ENCODE measurements around the gene GRIK4.

Gene GRIK4

DNA sequence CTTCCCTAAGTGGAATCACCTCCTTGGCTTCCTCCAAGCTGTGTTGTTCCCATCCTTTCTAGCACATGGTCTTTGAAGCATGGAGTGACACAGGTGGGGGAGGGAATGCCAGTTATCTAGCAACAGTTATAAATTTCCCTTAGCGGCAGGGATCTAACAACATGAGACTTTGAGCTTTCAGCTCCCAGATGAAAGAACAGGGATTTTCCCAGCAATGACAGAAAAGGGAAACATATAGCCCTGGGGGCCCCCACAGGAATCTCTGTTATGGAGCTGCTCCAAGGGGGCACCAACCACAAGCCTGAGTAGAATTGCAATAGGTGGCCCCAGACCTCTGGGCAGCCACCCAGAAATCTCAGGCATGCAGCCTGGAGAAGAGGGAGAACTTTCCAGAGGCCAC is 163.0 kb downstream of the GRIK4 start:
- no peaks in the 10 kb centered on the region for H3K79me2 ChIP-seq (ENCODE audit: insufficient read depth, low read depth)
- H3K36me3 ChIP-seq (ENCODE audit: insufficient read depth) = no peaks in the 10 kb centered on the region
- H3K27me3 ChIP-seq (ENCODE audit: insufficient read depth, low read depth) = no peaks in the 10 kb centered on the region
- no peak overlapping the region for H3K4me3 ChIP-seq (IDR thresholded peaks at IDR 0.05; ENCODE audit: insufficient read depth, low read depth, low read length)
- no peak overlapping the region for H3K27ac ChIP-seq
- H3K4me2 ChIP-seq = no peak overlapping the region
- H4K20me1 ChIP-seq (ENCODE audit: insufficient read depth) = no peaks in the 10 kb centered on the region
- no peak overlapping the region for H2AFZ ChIP-seq (ENCODE audit: low read depth)
- no peak overlapping the region for H3K9ac ChIP-seq
- TF ChIP-seq, protein P1, sequence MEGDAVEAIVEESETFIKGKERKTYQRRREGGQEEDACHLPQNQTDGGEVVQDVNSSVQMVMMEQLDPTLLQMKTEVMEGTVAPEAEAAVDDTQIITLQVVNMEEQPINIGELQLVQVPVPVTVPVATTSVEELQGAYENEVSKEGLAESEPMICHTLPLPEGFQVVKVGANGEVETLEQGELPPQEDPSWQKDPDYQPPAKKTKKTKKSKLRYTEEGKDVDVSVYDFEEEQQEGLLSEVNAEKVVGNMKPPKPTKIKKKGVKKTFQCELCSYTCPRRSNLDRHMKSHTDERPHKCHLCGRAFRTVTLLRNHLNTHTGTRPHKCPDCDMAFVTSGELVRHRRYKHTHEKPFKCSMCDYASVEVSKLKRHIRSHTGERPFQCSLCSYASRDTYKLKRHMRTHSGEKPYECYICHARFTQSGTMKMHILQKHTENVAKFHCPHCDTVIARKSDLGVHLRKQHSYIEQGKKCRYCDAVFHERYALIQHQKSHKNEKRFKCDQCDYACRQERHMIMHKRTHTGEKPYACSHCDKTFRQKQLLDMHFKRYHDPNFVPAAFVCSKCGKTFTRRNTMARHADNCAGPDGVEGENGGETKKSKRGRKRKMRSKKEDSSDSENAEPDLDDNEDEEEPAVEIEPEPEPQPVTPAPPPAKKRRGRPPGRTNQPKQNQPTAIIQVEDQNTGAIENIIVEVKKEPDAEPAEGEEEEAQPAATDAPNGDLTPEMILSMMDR (conservative IDR thresholded peaks at IDR 0.05; ENCODE audit: low read depth, low read length) = no peak
- no peaks in the 10 kb centered on the region for H3K4me1 ChIP-seq (ENCODE audit: low read depth, poor library complexity, severe bottlenecking)

- H2AFZ ChIP-seq (ENCODE audit: low read depth) = no peak overlapping the region
- no peaks in the 10 kb centered on the region for H3K4me1 ChIP-seq (ENCODE audit: low read depth, poor library complexity, severe bottlenecking)
- H3K27ac ChIP-seq = no peak overlapping the region
- H3K4me2 ChIP-seq = no peak overlapping the region
- H3K27me3 ChIP-seq (ENCODE audit: insufficient read depth, low read depth) = no peaks in the 10 kb centered on the region
- no peaks in the 10 kb centered on the region for H3K79me2 ChIP-seq (ENCODE audit: insufficient read depth, low read depth)
- no peaks in the 10 kb centered on the region for H4K20me1 ChIP-seq (ENCODE audit: insufficient read depth)
- no peak overlapping the region for H3K4me3 ChIP-seq (IDR thresholded peaks at IDR 0.05; ENCODE audit: insufficient read depth, low read depth, low read length)
- no peaks in the 10 kb centered on the region for H3K36me3 ChIP-seq (ENCODE audit: insufficient read depth)
- H3K9ac ChIP-seq = no peak overlapping the region
- TF ChIP-seq, protein P1 (conservative IDR thresholded peaks at IDR 0.05; ENCODE audit: low read depth, low read length) = no peak
Observed at GRCh38 chr11:120675171-120675570, 163.6 kb downstream of the GRIK4 start.

- Histone ChIP-seq H3K27ac (no peak overlapping the region), H3K79me2 (ENCODE audit: insufficient read depth, low read depth) (no peaks in the 10 kb centered on the region), H3K4me1 (ENCODE audit: low read depth, poor library complexity, severe bottlenecking) (no peaks in the 10 kb centered on the region), H2AFZ (ENCODE audit: low read depth) (no peak overlapping the region), H3K4me3 (IDR thresholded peaks at IDR 0.05; ENCODE audit: insufficient read depth, low read depth, low read length) (no peak overlapping the region), H3K27me3 (ENCODE audit: insufficient read depth, low read depth) (no peaks in the 10 kb centered on the region), H4K20me1 (ENCODE audit: insufficient read depth) (no peaks in the 10 kb centered on the region), H3K36me3 (ENCODE audit: insufficient read depth) (no peaks in the 10 kb centered on the region), H3K4me2 (no peak overlapping the region), H3K9ac (no peak overlapping the region)
- TF ChIP-seq, protein P1 (conservative IDR thresholded peaks at IDR 0.05; ENCODE audit: low read depth, low read length) = no peak
Observed at GRCh38 chr11:120676991-120677390, 165.4 kb downstream of the GRIK4 start.

DNA sequence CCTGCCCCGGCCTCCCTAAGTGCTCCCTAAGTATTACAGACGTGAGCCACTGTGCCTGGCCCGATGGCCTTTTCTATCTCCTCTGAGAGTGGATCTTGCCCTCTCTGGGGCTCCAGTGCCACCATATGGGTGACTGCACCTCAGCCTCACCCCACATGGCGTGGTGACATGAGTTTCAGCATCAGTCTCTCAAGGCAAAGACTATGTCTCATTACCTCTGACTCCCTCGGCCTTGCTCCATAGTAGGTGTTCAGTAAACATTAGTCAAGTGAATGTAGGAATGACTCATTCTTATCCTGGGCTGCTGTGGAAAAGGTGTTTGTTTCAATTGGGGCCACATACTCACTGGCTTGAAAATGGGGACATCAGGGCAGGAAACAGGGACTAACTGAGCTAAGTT is 168.8 kb downstream of the GRIK4 start:
- H3K9ac ChIP-seq = no peak overlapping the region

More for the DNA sequence above, 168.8 kb downstream of the GRIK4 start:
- Histone ChIP-seq H3K36me3 (ENCODE audit: insufficient read depth) (no peaks in the 10 kb centered on the region), H3K27me3 (ENCODE audit: insufficient read depth, low read depth) (no peaks in the 10 kb centered on the region), H3K4me2 (no peak overlapping the region), H3K4me1 (ENCODE audit: low read depth, poor library complexity, severe bottlenecking) (no peaks in the 10 kb centered on the region), H4K20me1 (ENCODE audit: insufficient read depth) (no peaks in the 10 kb centered on the region), H3K4me3 (IDR thresholded peaks at IDR 0.05; ENCODE audit: insufficient read depth, low read depth, low read length) (no peak overlapping the region), H3K27ac (no peak overlapping the region), H2AFZ (ENCODE audit: low read depth) (no peak overlapping the region), H3K79me2 (ENCODE audit: insufficient read depth, low read depth) (no peaks in the 10 kb centered on the region)
- TF ChIP-seq, protein P1 (conservative IDR thresholded peaks at IDR 0.05; ENCODE audit: low read depth, low read length) = no peak
